ENCODE results near the gene MYRF.

Gene MYRF

GRCh38 chr11:61776561-61777075 is 24.2 kb downstream of the MYRF start:
- DNase-seq (ENCODE audit: low read depth in 2 of 2): peak in 1 of 2 donors; percentile 45

GRCh38 chr11:61777234-61778090 is 25.0 kb downstream of the MYRF start:
- peak in 1 of 2 donors; percentile 56 for DNase-seq (ENCODE audit: low read depth in 2 of 2)

GRCh38 chr11:61778357-61778886 is 26.0 kb downstream of the MYRF start:
- no peak for DNase-seq (ENCODE audit: low read depth in 2 of 2)

GRCh38 chr11:61778920-61779650 is 26.6 kb downstream of the MYRF start:
- DNase-seq (ENCODE audit: low read depth in 2 of 2): no peak

GRCh38 chr11:61779666-61780525 is 27.5 kb downstream of the MYRF start:
- DNase-seq (ENCODE audit: low read depth in 2 of 2): no peak

- no peak for DNase-seq (ENCODE audit: low read depth in 2 of 2)
Measured at GRCh38 chr11:61780581-61781162, 28.2 kb downstream of the MYRF start.

- DNase-seq (ENCODE audit: low read depth in 2 of 2): no peak
Measured at GRCh38 chr11:61781585-61781984, 29.1 kb downstream of the MYRF start.

- no peak for DNase-seq (ENCODE audit: low read depth in 2 of 2)
Measured at GRCh38 chr11:61782299-61782698, 29.9 kb downstream of the MYRF start.

- no peak for DNase-seq (ENCODE audit: low read depth in 2 of 2)
Measured at GRCh38 chr11:61782841-61783240, 30.4 kb downstream of the MYRF start.

- DNase-seq (ENCODE audit: low read depth in 2 of 2): no peak
Measured at GRCh38 chr11:61783717-61784505, 31.5 kb downstream of the MYRF start.

GRCh38 chr11:61784506-61784805 is 32.0 kb downstream of the MYRF start:
- no peak for DNase-seq (ENCODE audit: low read depth in 2 of 2)

GRCh38 chr11:61785837-61786402 is 33.5 kb downstream of the MYRF start:
- DNase-seq (ENCODE audit: low read depth in 2 of 2): no peak

- no peak for DNase-seq (ENCODE audit: low read depth in 2 of 2)
Measured at GRCh38 chr11:61787928-61788491, 35.6 kb downstream of the MYRF start.

- DNase-seq (ENCODE audit: low read depth in 2 of 2): no peak
Measured at GRCh38 chr11:61791737-61792309, 39.4 kb downstream of the MYRF start.

- DNase-seq (ENCODE audit: low read depth in 2 of 2): peak; percentile 60 to 70
Measured at GRCh38 chr11:61792310-61793082, 40.1 kb downstream of the MYRF start, which contains the start of the genes FEN1 and TMEM258. Gene FEN1 (plus strand): TSS chr11:61792911. CDS start chr11:61795362, 2,451 bp downstream. Gene TMEM258 (minus strand): TSS chr11:61792599. CDS start chr11:61792558, 41 bp downstream.

GRCh38 chr11:61793083-61793828 is 40.8 kb downstream of the MYRF start:
- no peak for DNase-seq (ENCODE audit: low read depth in 2 of 2)

- DNase-seq (ENCODE audit: low read depth in 2 of 2): no peak
Measured at GRCh38 chr11:61793829-61794204, 41.4 kb downstream of the MYRF start.

- no peak for DNase-seq (ENCODE audit: low read depth in 2 of 2)
Measured at GRCh38 chr11:61794579-61794978, 42.1 kb downstream of the MYRF start.
